ENCODE measurements around the gene SART3.

DNA sequence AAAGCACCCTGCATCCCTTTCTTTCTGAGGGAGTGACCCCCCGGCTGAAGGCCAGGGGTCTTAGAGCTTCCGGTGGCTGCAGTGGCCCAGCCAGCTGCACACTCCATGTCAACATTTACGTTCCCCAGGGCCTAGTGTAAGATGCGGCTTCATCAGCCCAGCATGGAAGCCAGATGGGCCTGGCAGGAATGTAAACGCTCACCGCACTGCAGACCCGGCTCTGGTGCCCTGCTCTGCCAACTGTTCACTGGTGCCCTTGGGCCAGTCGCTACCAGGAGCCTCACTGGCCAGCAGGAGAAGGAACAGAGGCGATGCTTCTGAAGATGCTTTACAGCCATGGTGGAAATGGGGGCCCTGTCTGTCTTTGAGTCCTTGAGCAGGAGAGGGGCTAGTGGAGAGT lies 45.5 kb upstream of the SART3 start:
- TF ChIP-seq, protein P1, sequence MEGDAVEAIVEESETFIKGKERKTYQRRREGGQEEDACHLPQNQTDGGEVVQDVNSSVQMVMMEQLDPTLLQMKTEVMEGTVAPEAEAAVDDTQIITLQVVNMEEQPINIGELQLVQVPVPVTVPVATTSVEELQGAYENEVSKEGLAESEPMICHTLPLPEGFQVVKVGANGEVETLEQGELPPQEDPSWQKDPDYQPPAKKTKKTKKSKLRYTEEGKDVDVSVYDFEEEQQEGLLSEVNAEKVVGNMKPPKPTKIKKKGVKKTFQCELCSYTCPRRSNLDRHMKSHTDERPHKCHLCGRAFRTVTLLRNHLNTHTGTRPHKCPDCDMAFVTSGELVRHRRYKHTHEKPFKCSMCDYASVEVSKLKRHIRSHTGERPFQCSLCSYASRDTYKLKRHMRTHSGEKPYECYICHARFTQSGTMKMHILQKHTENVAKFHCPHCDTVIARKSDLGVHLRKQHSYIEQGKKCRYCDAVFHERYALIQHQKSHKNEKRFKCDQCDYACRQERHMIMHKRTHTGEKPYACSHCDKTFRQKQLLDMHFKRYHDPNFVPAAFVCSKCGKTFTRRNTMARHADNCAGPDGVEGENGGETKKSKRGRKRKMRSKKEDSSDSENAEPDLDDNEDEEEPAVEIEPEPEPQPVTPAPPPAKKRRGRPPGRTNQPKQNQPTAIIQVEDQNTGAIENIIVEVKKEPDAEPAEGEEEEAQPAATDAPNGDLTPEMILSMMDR (IDR thresholded peaks at IDR 0.05; ENCODE audit: low read depth, low read length, missing input control): no peak
- TF ChIP-seq, protein P2, sequence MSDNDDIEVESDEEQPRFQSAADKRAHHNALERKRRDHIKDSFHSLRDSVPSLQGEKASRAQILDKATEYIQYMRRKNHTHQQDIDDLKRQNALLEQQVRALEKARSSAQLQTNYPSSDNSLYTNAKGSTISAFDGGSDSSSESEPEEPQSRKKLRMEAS (IDR thresholded peaks at IDR 0.05): no peak
- TF ChIP-seq, protein P3, sequence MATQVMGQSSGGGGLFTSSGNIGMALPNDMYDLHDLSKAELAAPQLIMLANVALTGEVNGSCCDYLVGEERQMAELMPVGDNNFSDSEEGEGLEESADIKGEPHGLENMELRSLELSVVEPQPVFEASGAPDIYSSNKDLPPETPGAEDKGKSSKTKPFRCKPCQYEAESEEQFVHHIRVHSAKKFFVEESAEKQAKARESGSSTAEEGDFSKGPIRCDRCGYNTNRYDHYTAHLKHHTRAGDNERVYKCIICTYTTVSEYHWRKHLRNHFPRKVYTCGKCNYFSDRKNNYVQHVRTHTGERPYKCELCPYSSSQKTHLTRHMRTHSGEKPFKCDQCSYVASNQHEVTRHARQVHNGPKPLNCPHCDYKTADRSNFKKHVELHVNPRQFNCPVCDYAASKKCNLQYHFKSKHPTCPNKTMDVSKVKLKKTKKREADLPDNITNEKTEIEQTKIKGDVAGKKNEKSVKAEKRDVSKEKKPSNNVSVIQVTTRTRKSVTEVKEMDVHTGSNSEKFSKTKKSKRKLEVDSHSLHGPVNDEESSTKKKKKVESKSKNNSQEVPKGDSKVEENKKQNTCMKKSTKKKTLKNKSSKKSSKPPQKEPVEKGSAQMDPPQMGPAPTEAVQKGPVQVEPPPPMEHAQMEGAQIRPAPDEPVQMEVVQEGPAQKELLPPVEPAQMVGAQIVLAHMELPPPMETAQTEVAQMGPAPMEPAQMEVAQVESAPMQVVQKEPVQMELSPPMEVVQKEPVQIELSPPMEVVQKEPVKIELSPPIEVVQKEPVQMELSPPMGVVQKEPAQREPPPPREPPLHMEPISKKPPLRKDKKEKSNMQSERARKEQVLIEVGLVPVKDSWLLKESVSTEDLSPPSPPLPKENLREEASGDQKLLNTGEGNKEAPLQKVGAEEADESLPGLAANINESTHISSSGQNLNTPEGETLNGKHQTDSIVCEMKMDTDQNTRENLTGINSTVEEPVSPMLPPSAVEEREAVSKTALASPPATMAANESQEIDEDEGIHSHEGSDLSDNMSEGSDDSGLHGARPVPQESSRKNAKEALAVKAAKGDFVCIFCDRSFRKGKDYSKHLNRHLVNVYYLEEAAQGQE (IDR thresholded peaks at IDR 0.05): no peak
- TF ChIP-seq RAD21 (IDR thresholded peaks at IDR 0.05): no peak
- no peak for TF ChIP-seq SP1 (IDR thresholded peaks at IDR 0.05)
- TF ChIP-seq YY1 (IDR thresholded peaks at IDR 0.05): no peak
- TF ChIP-seq JUND (IDR thresholded peaks at IDR 0.05): no peak
- no peak for TF ChIP-seq HNF4A (conservative IDR thresholded peaks at IDR 0.05)

All from liver (tissue), 3 donors.